ENCODE measurements around the gene CLTB. TPM values are rescaled to one million over a fixed set of nuclear protein-coding genes. Genes with fewer than 3 reads are reported as not detected.

CLTB gene
- total RNA-seq, 4 donors from 2014 or later = 167 to 272 (median 265) TPM

- WGBS, 2 donors (ENCODE audit: low coverage in 1 of 2) = 93 to 97% methylated on average over 3 of the region's 3 CpGs
- intact Hi-C loops (cut with DNase I; ENCODE audit: low total_unique reads) = no loop called here
- in situ Hi-C loops (cut with MboI; ENCODE audit: low pct_ligation_motif_present in 1 of 4, low pct_unique_long_range_greater_than_20kb in 1 of 4, low sequenced_read_pairs in 3 of 4) = no loop called here
Measured at GRCh38 chr5:176356179-176356566, 60.2 kb downstream of the CLTB start.

DNA sequence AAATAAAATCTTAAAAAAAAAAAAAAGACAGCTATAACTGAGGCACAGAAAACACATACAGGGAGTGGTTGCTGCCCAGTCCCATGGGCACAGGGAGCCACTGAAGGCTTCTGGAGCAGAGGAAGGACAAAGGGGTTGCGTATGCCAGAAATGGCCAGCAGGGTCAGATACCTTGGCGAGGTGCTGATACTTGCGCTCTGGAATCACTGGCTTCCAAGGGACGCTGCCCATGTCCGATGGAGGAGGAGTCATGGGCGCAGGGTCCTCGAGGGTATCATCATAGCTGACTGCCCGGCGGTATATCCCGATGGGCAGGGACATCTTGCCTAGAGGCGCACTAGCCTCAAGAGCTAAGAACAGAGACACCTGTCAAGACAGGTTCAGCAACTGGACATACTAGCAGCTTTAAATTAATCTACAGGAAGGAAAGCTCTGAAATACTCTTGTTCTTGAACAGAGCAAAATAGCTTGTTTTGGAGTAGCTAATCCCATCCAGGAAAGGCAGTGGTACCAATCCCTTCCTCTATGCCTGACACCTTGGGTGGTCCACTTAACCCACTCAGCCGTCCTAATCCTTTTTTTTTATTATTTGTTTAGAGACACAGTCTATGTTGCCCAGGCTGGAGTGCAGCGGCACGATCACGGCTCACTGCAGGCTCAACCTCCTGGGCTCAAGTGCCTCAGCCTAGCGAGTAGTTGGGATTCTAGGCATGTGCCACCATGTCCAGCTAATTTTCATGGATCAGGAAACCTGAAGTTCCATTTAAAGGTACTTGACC is 60.8 kb downstream of the CLTB start:
- H3K4me1 ChIP-seq = peaks cover 0 to 15% (median 7%) of the 10 kb centered on the region in 4 donors
- no peak overlapping the region for H3K4me3 ChIP-seq
- no peaks in the 10 kb centered on the region for H3K27me3 ChIP-seq
- 88 to 90% methylated on average over 9 to 16 of the region's 16 CpGs for WGBS, 2 donors (ENCODE audit: low coverage in 1 of 2)
- intact Hi-C loops (cut with DNase I; ENCODE audit: low total_unique reads) (no loop called here), in situ Hi-C loops (cut with MboI; ENCODE audit: low pct_ligation_motif_present in 1 of 4, low pct_unique_long_range_greater_than_20kb in 1 of 4, low sequenced_read_pairs in 3 of 4) (no loop called here)
- peaks cover 0 to 41% (median 19%) of the 10 kb centered on the region in 4 donors for H3K36me3 ChIP-seq
- no peak overlapping the region for H3K27ac ChIP-seq
- TF ChIP-seq EP300 (IDR thresholded peaks at IDR 0.05; ENCODE audit: low read depth) (no peak), POLR2AphosphoS5 (IDR thresholded peaks at IDR 0.05) (no peak)
- H3K9me3 ChIP-seq = no peaks in the 10 kb centered on the region
- DNase-seq = no peak

More at GRCh38 chr5:176356179-176356566, 60.2 kb downstream of the CLTB start:
- H3K27ac ChIP-seq = no peak overlapping the region
- TF ChIP-seq EP300 (IDR thresholded peaks at IDR 0.05; ENCODE audit: low read depth) (no peak), CTCF (IDR thresholded peaks at IDR 0.05) (no peak), POLR2AphosphoS5 (IDR thresholded peaks at IDR 0.05) (no peak), POLR2A (IDR thresholded peaks at IDR 0.05) (no peak)
- H3K27me3 ChIP-seq = no peaks in the 10 kb centered on the region
- H3K4me1 ChIP-seq = peaks cover 0 to 17% (median 9%) of the 10 kb centered on the region in 4 donors
- no peak overlapping the region for H3K4me3 ChIP-seq
- H3K36me3 ChIP-seq = peaks cover 0 to 36% (median 17%) of the 10 kb centered on the region in 4 donors
- DNase-seq = no peak
- H3K9me3 ChIP-seq = no peaks in the 10 kb centered on the region

DNA sequence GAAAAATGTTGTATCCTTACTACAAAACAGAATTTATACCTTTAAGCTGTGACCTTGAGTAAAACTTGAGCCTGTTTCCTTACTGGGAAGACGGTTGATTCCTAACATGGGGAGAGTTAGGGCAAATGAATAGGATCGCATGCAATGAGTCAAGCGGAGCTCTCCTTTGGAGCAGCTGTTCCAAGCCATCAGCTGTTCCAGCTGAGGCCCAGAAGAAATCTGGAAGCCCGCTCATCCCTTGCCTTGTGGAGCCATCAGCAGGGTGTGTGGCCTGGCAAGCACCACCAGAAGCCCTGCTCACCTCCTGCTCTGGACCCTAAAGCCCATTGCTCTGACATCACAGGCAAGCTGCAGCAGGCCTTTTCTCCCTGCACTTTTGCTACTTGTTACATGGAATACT is 62.8 kb downstream of the CLTB start:
- Histone ChIP-seq H3K9me3 (no peaks in the 10 kb centered on the region), H3K4me3 (no peak overlapping the region), H3K36me3 (peaks cover 0 to 55% (median 24%) of the 10 kb centered on the region in 4 donors), H3K27me3 (no peaks in the 10 kb centered on the region), H3K27ac (no peak overlapping the region), H3K4me1 (no peaks in the 10 kb centered on the region)
- intact Hi-C loops (cut with DNase I; ENCODE audit: low total_unique reads) = no loop called here
- in situ Hi-C loops (cut with MboI; ENCODE audit: low pct_ligation_motif_present in 1 of 4, low pct_unique_long_range_greater_than_20kb in 1 of 4, low sequenced_read_pairs in 3 of 4) = no loop called here
- DNase-seq = no peak
- WGBS, 2 donors (ENCODE audit: low coverage in 1 of 2) = 95% methylated on average over 4 of the region's 4 CpGs; no CpG with 5 or more reads in 1 of the 2 donors
- TF ChIP-seq EP300 (IDR thresholded peaks at IDR 0.05; ENCODE audit: low read depth) = no peak

GRCh38 chr5:176352116-176352878 is 64.0 kb downstream of the CLTB start:
- in situ Hi-C loops (cut with MboI; ENCODE audit: low pct_ligation_motif_present in 1 of 4, low pct_unique_long_range_greater_than_20kb in 1 of 4, low sequenced_read_pairs in 3 of 4) = no loop called here

More at GRCh38 chr5:176352116-176352878, 64.0 kb downstream of the CLTB start:
- H3K27ac ChIP-seq = no peak overlapping the region
- H3K4me3 ChIP-seq = no peak overlapping the region
- intact Hi-C loops (cut with DNase I; ENCODE audit: low total_unique reads) = no loop called here
- peaks cover 0 to 63% (median 30%) of the 10 kb centered on the region in 4 donors for H3K36me3 ChIP-seq
- TF ChIP-seq POLR2AphosphoS5 (IDR thresholded peaks at IDR 0.05) (no peak), EP300 (IDR thresholded peaks at IDR 0.05; ENCODE audit: low read depth) (no peak), CTCF (IDR thresholded peaks at IDR 0.05) (no peak), POLR2A (IDR thresholded peaks at IDR 0.05) (no peak)
- no peak for DNase-seq
- H3K27me3 ChIP-seq = no peaks in the 10 kb centered on the region
- H3K4me1 ChIP-seq = no peaks in the 10 kb centered on the region
- no peaks in the 10 kb centered on the region for H3K9me3 ChIP-seq
- 90% methylated on average over 5 of the region's 5 CpGs; no CpG with 5 or more reads in 1 of the 2 donors for WGBS, 2 donors (ENCODE audit: low coverage in 1 of 2)
